22Rv1 (cell line): Measurements from ENCODE around the gene FAM174A.

Experiments used
- ZFX ChIP-seq: fragments of 450-650 bp; IDR thresholded peaks from 2 replicates; pipeline ENCODE4 v1.6.1; 2017; ENCODE audit warnings: antibody characterized with exemption, borderline replicate concordance
- TF ChIP-seq, protein P1 (sequence below): fragments of 450-650 bp; IDR thresholded peaks from 2 replicates; pipeline ENCODE4 v1.5.1; 2017; ENCODE audit warnings: mild to moderate bottlenecking

DNA sequence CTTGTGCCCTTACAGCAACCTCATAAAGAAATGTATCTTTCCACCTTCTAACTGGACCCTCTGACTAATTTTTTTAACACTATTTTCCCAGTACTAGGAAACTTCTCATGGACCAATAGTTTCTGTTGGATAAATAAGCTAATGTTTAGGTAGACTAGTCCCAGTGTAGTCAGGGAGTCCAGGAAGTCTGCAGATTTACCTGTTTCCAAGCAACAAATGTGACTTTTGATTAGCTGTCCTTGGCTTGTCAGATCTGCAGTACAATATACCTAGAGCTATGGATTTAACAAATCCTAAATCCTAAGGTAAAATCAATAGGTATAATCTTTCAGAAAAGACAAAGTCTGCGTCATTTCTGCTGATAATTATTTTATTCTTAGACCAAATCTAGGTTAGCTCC lies 55.7 kb downstream of the FAM174A start:
- TF ChIP-seq, protein P1, sequence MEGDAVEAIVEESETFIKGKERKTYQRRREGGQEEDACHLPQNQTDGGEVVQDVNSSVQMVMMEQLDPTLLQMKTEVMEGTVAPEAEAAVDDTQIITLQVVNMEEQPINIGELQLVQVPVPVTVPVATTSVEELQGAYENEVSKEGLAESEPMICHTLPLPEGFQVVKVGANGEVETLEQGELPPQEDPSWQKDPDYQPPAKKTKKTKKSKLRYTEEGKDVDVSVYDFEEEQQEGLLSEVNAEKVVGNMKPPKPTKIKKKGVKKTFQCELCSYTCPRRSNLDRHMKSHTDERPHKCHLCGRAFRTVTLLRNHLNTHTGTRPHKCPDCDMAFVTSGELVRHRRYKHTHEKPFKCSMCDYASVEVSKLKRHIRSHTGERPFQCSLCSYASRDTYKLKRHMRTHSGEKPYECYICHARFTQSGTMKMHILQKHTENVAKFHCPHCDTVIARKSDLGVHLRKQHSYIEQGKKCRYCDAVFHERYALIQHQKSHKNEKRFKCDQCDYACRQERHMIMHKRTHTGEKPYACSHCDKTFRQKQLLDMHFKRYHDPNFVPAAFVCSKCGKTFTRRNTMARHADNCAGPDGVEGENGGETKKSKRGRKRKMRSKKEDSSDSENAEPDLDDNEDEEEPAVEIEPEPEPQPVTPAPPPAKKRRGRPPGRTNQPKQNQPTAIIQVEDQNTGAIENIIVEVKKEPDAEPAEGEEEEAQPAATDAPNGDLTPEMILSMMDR: no peak
- TF ChIP-seq ZFX: no peak
